Body of pancreas (tissue), 4 donors: ENCODE data around the gene TIGD3. TPM values are rescaled to one million over a fixed set of nuclear protein-coding genes. Genes with fewer than 3 reads are reported as not detected.

ENCODE experiments used
- ATAC-seq: fragments of 150-250 bp; one replicate; pipeline ENCODE4 v1.9.1; 2016
- DNase-seq, 4 donors: peaks; one replicate each; pipeline ENCODE4 v3.0.0-alpha.2; 2019
- H3K27ac ChIP-seq, 4 donors: fragments of 200-600 bp; sonication (generic); 1 replicate in 3 of 4; 2 replicates in 1 of 4; pipeline versions ENCODE4 v1.5.1 to v1.6.1; 2016 to 2019; ENCODE audit warnings: mild to moderate bottlenecking in 1 of 4, mixed read lengths in 1 of 4, moderate library complexity in 1 of 4
- H3K27me3 ChIP-seq, 2 donors: fragments of 200-600 bp; sonication (generic); one replicate each; pipeline ENCODE4 v1.6.0; 2016; ENCODE audit warnings: mild to moderate bottlenecking in 1 of 2
- H3K36me3 ChIP-seq, 2 donors: fragments of 200-600 bp; sonication (generic); replicated peaks in 1 of 2; 2 replicates each; pipeline ENCODE4 v1.5.1; 2016; ENCODE audit warnings: low read depth in 2 of 2; ENCODE audit not compliant: insufficient read depth in 1 of 2
- H3K4me1 ChIP-seq: fragments of 200-600 bp; sonication (generic); one replicate; pipeline ENCODE4 v1.6.0; 2016
- H3K4me3 ChIP-seq, 2 donors: fragments of 200-600 bp; sonication (generic); 1 replicate in 1 of 2; 2 replicates in 1 of 2; pipeline ENCODE4 v1.5.1; 2016 to 2019
- H3K9me3 ChIP-seq, 3 donors: fragments of 200-600 bp; sonication (generic); 1 replicate in 2 of 3; 2 replicates in 1 of 3; pipeline ENCODE4 v1.5.1; 2016
- CTCF ChIP-seq, 7 experiments: fragments of 450-650 bp in 4 of 7; fragments of 200-600 bp in 3 of 7; sonication (generic) in 3 of 7; IDR thresholded peaks; one replicate each; pipeline ENCODE4 v1.5.1; 2016 to 2019; ENCODE audit warnings: antibody characterized with exemption in 7 of 7
- POLR2A ChIP-seq, 3 donors: fragments of 450-650 bp; IDR thresholded peaks; one replicate each; pipeline ENCODE4 v1.6.1; 2016; ENCODE audit warnings: antibody characterized with exemption in 3 of 3, mild to moderate bottlenecking in 2 of 3
- WGBS, 2 donors: methylation state at CpG; one replicate each; pipeline ENCODE4 v1.1.5; 2017; 5-methylcytosine and 5-hydroxymethylcytosine counted together
- intact Hi-C: fragments of 100-400 bp; cut with DNase I; formaldehyde crosslinking; loops from one replicate; pipeline ENCODE4 v1.15.1; 2023
- total RNA-seq, 2 donors: library from RNA; depleted of rRNA; stranded (reverse); fragments of >200 nt; gene quantifications; one replicate each; pipeline ENCODE4 v1.1.0, GENCODE V29; 2016

Gene TIGD3
- total RNA-seq, 2 donors from 2014 or later = not detected

- Histone ChIP-seq H3K9me3 (no peaks in the 10 kb centered on the region), H3K27me3 (no peaks in the 10 kb centered on the region), H3K27ac (peak overlapping the region in 2 of 4 donors; percentile 55 to 64), H3K4me1 (peaks cover 43% of the 10 kb centered on the region), H3K4me3 (no peak overlapping the region), H3K36me3 (no peaks in the 10 kb centered on the region)
- DNase-seq (no peak), ATAC-seq (no peak)
- 72 to 82% methylated on average over 3 to 4 of the region's 5 CpGs for WGBS, 2 donors
- intact Hi-C loops = no loop called here
- TF ChIP-seq POLR2A (IDR thresholded peaks at IDR 0.05) (no peak), CTCF (IDR thresholded peaks at IDR 0.05) (no peak)
Measured at GRCh38 chr11:65309006-65309405, 45.5 kb upstream of the TIGD3 start.

- no peaks in the 10 kb centered on the region for H3K36me3 ChIP-seq
- 59 to 79% methylated on average over 5 to 10 of the region's 10 CpGs for WGBS, 2 donors
- peak in 1 of 4 donors; percentile 34 for DNase-seq
- H3K9me3 ChIP-seq = no peaks in the 10 kb centered on the region
- no peak overlapping the region for H3K4me3 ChIP-seq
- H3K4me1 ChIP-seq = peaks cover 42% of the 10 kb centered on the region
- no peak overlapping the region for H3K27ac ChIP-seq
- TF ChIP-seq POLR2A (IDR thresholded peaks at IDR 0.05) (no peak), CTCF (IDR thresholded peaks at IDR 0.05) (no peak)
- no peaks in the 10 kb centered on the region for H3K27me3 ChIP-seq
- intact Hi-C loops = no loop called here
- no peak for ATAC-seq
Measured at GRCh38 chr11:65310215-65310614, 44.3 kb upstream of the TIGD3 start.

GRCh38 chr11:65310736-65311135, 43.8 kb upstream of the TIGD3 start:
- intact Hi-C loops = no loop called here
- WGBS, 2 donors = 52 to 69% methylated on average over 2 to 6 of the region's 6 CpGs
- H3K27ac ChIP-seq = no peak overlapping the region

GRCh38 chr11:65311170-65311678, 43.3 kb upstream of the TIGD3 start:
- intact Hi-C loops = no loop called here
- Histone ChIP-seq H3K4me3 (no peak overlapping the region), H3K4me1 (peaks cover 42% of the 10 kb centered on the region), H3K27ac (no peak overlapping the region), H3K27me3 (no peaks in the 10 kb centered on the region), H3K9me3 (no peaks in the 10 kb centered on the region), H3K36me3 (no peaks in the 10 kb centered on the region)
- DNase-seq (no peak), ATAC-seq (no peak)
- TF ChIP-seq CTCF (IDR thresholded peaks at IDR 0.05) (no peak), POLR2A (IDR thresholded peaks at IDR 0.05) (no peak)
- 74% methylated on average over 5 of the region's 5 CpGs; no CpG with 5 or more reads in 1 of the 2 donors for WGBS, 2 donors

More at GRCh38 chr11:65310736-65311135, 43.8 kb upstream of the TIGD3 start:
- TF ChIP-seq CTCF (IDR thresholded peaks at IDR 0.05) (no peak), POLR2A (IDR thresholded peaks at IDR 0.05) (no peak)
- peaks cover 42% of the 10 kb centered on the region for H3K4me1 ChIP-seq
- H3K4me3 ChIP-seq = no peak overlapping the region
- DNase-seq (no peak), ATAC-seq (no peak)
- H3K27me3 ChIP-seq = no peaks in the 10 kb centered on the region
- no peaks in the 10 kb centered on the region for H3K9me3 ChIP-seq
- H3K36me3 ChIP-seq = no peaks in the 10 kb centered on the region
